Stomach smooth muscle (tissue), 2 donors: ENCODE results near the gene AMN1.
A peak's percentile ranks its signal among the peaks of the same experiment; 100 is the strongest.
"Not testable (repeated sequence)": the region's sequence is repeated elsewhere in the genome, so short reads cannot be mapped to it uniquely, and the experiment has no call there.

Experiments
- H3K27ac ChIP-seq: one replicate; pipeline ENCODE4 v1.7.0; 2013; ENCODE audit warnings: mild to moderate bottlenecking, low read length, inconsistent platforms
- H3K27me3 ChIP-seq, 2 donors: one replicate each; pipeline ENCODE4 v1.7.0; 2013; ENCODE audit warnings: low read length in 2 of 2; ENCODE audit not compliant: insufficient read depth in 2 of 2, control insufficient read depth in 1 of 2
- H3K36me3 ChIP-seq, 2 donors: one replicate each; pipeline ENCODE4 v1.7.0; 2013; ENCODE audit warnings: low read length in 2 of 2; ENCODE audit not compliant: control insufficient read depth in 2 of 2, insufficient read depth in 2 of 2
- H3K4me1 ChIP-seq: one replicate; pipeline ENCODE4 v1.7.0; 2013; ENCODE audit warnings: low read length; ENCODE audit not compliant: control insufficient read depth, insufficient read depth
- H3K4me3 ChIP-seq, 2 donors: one replicate each; pipeline ENCODE4 v1.7.0; 2013; ENCODE audit warnings: low read length in 2 of 2
- H3K9ac ChIP-seq, 2 donors: one replicate each; pipeline ENCODE4 v1.7.0; 2013; ENCODE audit warnings: low read length in 2 of 2, mild to moderate bottlenecking in 1 of 2
- H3K9me3 ChIP-seq, 2 donors: one replicate each; pipeline ENCODE4 v1.7.0; 2013; ENCODE audit warnings: low read length in 2 of 2; ENCODE audit not compliant: control insufficient read depth in 2 of 2
- donor health status: healthy.
- donor health status: Pancreatic carcinoma.

The AMN1 gene

GRCh38 chr12:31733549-31734432 is 5.0 kb upstream of the AMN1 start:
- H3K9ac ChIP-seq, H3K9me3 ChIP-seq, H3K27ac ChIP-seq, H3K36me3 ChIP-seq, H3K27me3 ChIP-seq, H3K4me1 ChIP-seq, H3K4me3 ChIP-seq: not testable (repeated sequence)

- Histone ChIP-seq H3K27ac (no peak overlapping the region), H3K4me1 (peaks cover 9% of the 10 kb centered on the region), H3K9ac (no peak overlapping the region)
Measured at GRCh38 chr12:31732926-31733548, 4.2 kb upstream of the AMN1 start.

GRCh38 chr12:31731203-31731602 is 2.4 kb upstream of the AMN1 start:
- H3K9ac ChIP-seq, H3K4me3 ChIP-seq, H3K9me3 ChIP-seq, H3K36me3 ChIP-seq, H3K27me3 ChIP-seq: not testable (repeated sequence)
- Histone ChIP-seq H3K27ac (peak overlapping the region; percentile 3), H3K4me1 (peaks cover 11% of the 10 kb centered on the region)

More at GRCh38 chr12:31732926-31733548, 4.2 kb upstream of the AMN1 start:
- H3K36me3 ChIP-seq = no peaks in the 10 kb centered on the region
- no peaks in the 10 kb centered on the region for H3K27me3 ChIP-seq
- no peak overlapping the region for H3K4me3 ChIP-seq
- no peaks in the 10 kb centered on the region for H3K9me3 ChIP-seq

- Histone ChIP-seq H3K36me3 (no peaks in the 10 kb centered on the region), H3K9me3 (no peaks in the 10 kb centered on the region), H3K4me1 (peaks cover 11% of the 10 kb centered on the region), H3K27me3 (no peaks in the 10 kb centered on the region), H3K27ac (peak overlapping the region; percentile 84), H3K9ac (peak overlapping the region; percentile 77 to 83), H3K4me3 (peak overlapping the region; percentile 89 to 94)
Measured at GRCh38 chr12:31729705-31730104, 884 bp upstream of the AMN1 start.

GRCh38 chr12:31728289-31728916 is 418 bp downstream of the AMN1 start:
- Histone ChIP-seq H3K36me3 (no peaks in the 10 kb centered on the region), H3K27ac (peak overlapping the region; percentile 84), H3K27me3 (no peaks in the 10 kb centered on the region), H3K9ac (peak overlapping the region; percentile 91 to 92), H3K9me3 (no peaks in the 10 kb centered on the region), H3K4me1 (peaks cover 11% of the 10 kb centered on the region), H3K4me3 (peak overlapping the region; percentile 89 to 94)

GRCh38 chr12:31727192-31727591 is 1.6 kb downstream of the AMN1 start:
- Histone ChIP-seq H3K27me3 (no peaks in the 10 kb centered on the region), H3K4me1 (peaks cover 11% of the 10 kb centered on the region), H3K27ac (no peak overlapping the region), H3K9me3 (no peaks in the 10 kb centered on the region), H3K4me3 (no peak overlapping the region), H3K9ac (no peak overlapping the region), H3K36me3 (no peaks in the 10 kb centered on the region)

GRCh38 chr12:31726575-31726974 is 2.2 kb downstream of the AMN1 start:
- Histone ChIP-seq H3K9ac (no peak overlapping the region), H3K27ac (no peak overlapping the region), H3K4me1 (peaks cover 11% of the 10 kb centered on the region)

GRCh38 chr12:31724557-31724956 is 4.3 kb downstream of the AMN1 start:
- peaks cover 7% of the 10 kb centered on the region for H3K4me1 ChIP-seq

More at GRCh38 chr12:31726575-31726974, 2.2 kb downstream of the AMN1 start:
- Histone ChIP-seq H3K4me3 (no peak overlapping the region), H3K36me3 (no peaks in the 10 kb centered on the region), H3K9me3 (no peaks in the 10 kb centered on the region), H3K27me3 (no peaks in the 10 kb centered on the region)

GRCh38 chr12:31722580-31722979 is 6.2 kb downstream of the AMN1 start:
- Histone ChIP-seq H3K27me3 (no peaks in the 10 kb centered on the region), H3K9me3 (no peaks in the 10 kb centered on the region), H3K9ac (no peak overlapping the region), H3K4me3 (no peak overlapping the region), H3K4me1 (no peaks in the 10 kb centered on the region), H3K27ac (no peak overlapping the region), H3K36me3 (no peaks in the 10 kb centered on the region)

More at GRCh38 chr12:31724557-31724956, 4.3 kb downstream of the AMN1 start:
- no peak overlapping the region for H3K9ac ChIP-seq
- H3K36me3 ChIP-seq = no peaks in the 10 kb centered on the region
- H3K4me3 ChIP-seq = no peak overlapping the region
- H3K9me3 ChIP-seq = no peaks in the 10 kb centered on the region
- H3K27ac ChIP-seq = no peak overlapping the region
- no peaks in the 10 kb centered on the region for H3K27me3 ChIP-seq

GRCh38 chr12:31718542-31719198 is 10.2 kb downstream of the AMN1 start:
- H3K27ac ChIP-seq, H3K9me3 ChIP-seq: not testable (repeated sequence)

More at GRCh38 chr12:31718542-31719198, 10.2 kb downstream of the AMN1 start:
- not testable (repeated sequence) for H3K4me1 ChIP-seq, H3K4me3 ChIP-seq, H3K9ac ChIP-seq, H3K27me3 ChIP-seq, H3K36me3 ChIP-seq
